Left lung (tissue), 10 donors: ENCODE data around the gene CPSF7. TPM values are rescaled to one million over a fixed set of nuclear protein-coding genes. Genes with fewer than 3 reads are reported as not detected.
A peak's percentile ranks its signal among the peaks of the same experiment; 100 is the strongest.

Experiments
- ATAC-seq: fragments of 200-7000 bp; cut with Tn5 transposase; one replicate; pipeline ENCODE4 v1.9.1; 2020; ENCODE audit warnings: moderate library complexity
- DNase-seq, 4 donors: peaks; one replicate each; pipeline ENCODE4 v3.0.0-alpha.2; 2013 to 2020
- H3K27ac ChIP-seq, 2 donors: fragments of 200-600 bp; sonication (generic) in 1 of 2; one replicate each; pipeline versions ENCODE4 v1.5.0 to v1.8.0; 2020 to 2021
- H3K27me3 ChIP-seq, 2 donors: fragments of 200-600 bp; sonication (generic) in 1 of 2; one replicate each; pipeline versions ENCODE4 v1.5.0 to v1.8.0; 2020 to 2021
- H3K36me3 ChIP-seq, 2 donors: fragments of 200-600 bp; sonication (generic) in 1 of 2; one replicate each; pipeline versions ENCODE4 v1.5.0 to v1.8.0; 2020 to 2021
- H3K4me1 ChIP-seq, 2 donors: fragments of 200-600 bp; one replicate each; pipeline ENCODE4 v1.8.0; 2021
- H3K4me3 ChIP-seq, 2 donors: fragments of 200-600 bp; sonication (generic) in 1 of 2; one replicate each; pipeline versions ENCODE4 v1.5.0 to v1.8.0; 2020 to 2021; ENCODE audit warnings: mild to moderate bottlenecking in 1 of 2
- H3K9me3 ChIP-seq, 2 donors: fragments of 200-600 bp; sonication (generic) in 1 of 2; one replicate each; pipeline versions ENCODE4 v1.5.0 to v1.8.0; 2020 to 2021
- intact Hi-C, 2 donors: fragments of 100-400 bp; cut with DNase I; formaldehyde crosslinking; loops; one replicate each; pipeline versions ENCODE4 v1.11.2 to v1.14.2; 2022
- polyA plus RNA-seq, 6 donors: library from polyadenylated mRNA; unstranded; fragments of 120-200 nt; gene quantifications; one replicate each; pipeline ENCODE4 v1.2.1, GENCODE V29; 2013; ENCODE audit not compliant: insufficient read length in 6 of 6
- total RNA-seq, 2 donors: library from RNA; stranded (reverse); fragmentation: NEBNext Ultra II Directional; extraction: Animal tissue kit (Norgen Biotek cat#: 25700); gene quantifications; one replicate each; pipeline ENCODE4 v1.2.1, GENCODE V29; 2021
- TF ChIP-seq, protein P1 (sequence below), 2 donors: fragments of 200-600 bp; sonication (generic) in 1 of 2; IDR thresholded peaks; one replicate each; pipeline versions ENCODE4 v1.5.0 to v1.8.0; 2021; ENCODE audit warnings: antibody characterized with exemption in 2 of 2
- donor health status: DM: no; HTN: yes; CAD: no.
- donor health status: DM: no; HTN: no; CAD: no.

The CPSF7 gene
- total and polyA plus RNA-seq, 8 donors, result 56.2 to 124 (median 112) TPM

DNA sequence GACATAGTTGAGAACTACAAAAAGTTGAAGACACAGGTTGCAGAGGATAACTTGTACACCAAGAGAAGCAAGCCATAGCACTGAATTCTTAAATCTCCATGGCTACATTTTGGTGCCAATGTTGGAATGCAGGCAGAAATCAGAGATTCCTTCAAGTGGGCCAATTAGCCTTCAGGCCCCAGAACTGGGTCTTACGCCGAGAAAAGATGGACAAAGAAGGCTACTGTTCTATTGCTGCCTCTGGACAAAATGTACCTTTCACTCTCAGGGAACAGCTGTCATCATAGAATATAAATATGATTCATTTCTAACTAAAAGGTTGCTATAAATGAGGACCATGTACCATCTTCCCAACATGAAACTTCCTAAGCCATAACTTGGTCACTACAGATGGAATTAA lies 23.7 kb downstream of the CPSF7 start:
- no peaks in the 10 kb centered on the region for H3K4me1 ChIP-seq
- peaks cover 4 to 96% of the 10 kb centered on the region in 2 donors for H3K36me3 ChIP-seq
- DNase-seq (no peak), ATAC-seq (no peak)
- no peaks in the 10 kb centered on the region for H3K9me3 ChIP-seq
- no peaks in the 10 kb centered on the region for H3K27me3 ChIP-seq
- TF ChIP-seq, protein P1, sequence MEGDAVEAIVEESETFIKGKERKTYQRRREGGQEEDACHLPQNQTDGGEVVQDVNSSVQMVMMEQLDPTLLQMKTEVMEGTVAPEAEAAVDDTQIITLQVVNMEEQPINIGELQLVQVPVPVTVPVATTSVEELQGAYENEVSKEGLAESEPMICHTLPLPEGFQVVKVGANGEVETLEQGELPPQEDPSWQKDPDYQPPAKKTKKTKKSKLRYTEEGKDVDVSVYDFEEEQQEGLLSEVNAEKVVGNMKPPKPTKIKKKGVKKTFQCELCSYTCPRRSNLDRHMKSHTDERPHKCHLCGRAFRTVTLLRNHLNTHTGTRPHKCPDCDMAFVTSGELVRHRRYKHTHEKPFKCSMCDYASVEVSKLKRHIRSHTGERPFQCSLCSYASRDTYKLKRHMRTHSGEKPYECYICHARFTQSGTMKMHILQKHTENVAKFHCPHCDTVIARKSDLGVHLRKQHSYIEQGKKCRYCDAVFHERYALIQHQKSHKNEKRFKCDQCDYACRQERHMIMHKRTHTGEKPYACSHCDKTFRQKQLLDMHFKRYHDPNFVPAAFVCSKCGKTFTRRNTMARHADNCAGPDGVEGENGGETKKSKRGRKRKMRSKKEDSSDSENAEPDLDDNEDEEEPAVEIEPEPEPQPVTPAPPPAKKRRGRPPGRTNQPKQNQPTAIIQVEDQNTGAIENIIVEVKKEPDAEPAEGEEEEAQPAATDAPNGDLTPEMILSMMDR (IDR thresholded peaks at IDR 0.05), result no peak
- H3K27ac ChIP-seq, result no peak overlapping the region
- intact Hi-C loops, result no loop called here
- no peak overlapping the region for H3K4me3 ChIP-seq

DNA sequence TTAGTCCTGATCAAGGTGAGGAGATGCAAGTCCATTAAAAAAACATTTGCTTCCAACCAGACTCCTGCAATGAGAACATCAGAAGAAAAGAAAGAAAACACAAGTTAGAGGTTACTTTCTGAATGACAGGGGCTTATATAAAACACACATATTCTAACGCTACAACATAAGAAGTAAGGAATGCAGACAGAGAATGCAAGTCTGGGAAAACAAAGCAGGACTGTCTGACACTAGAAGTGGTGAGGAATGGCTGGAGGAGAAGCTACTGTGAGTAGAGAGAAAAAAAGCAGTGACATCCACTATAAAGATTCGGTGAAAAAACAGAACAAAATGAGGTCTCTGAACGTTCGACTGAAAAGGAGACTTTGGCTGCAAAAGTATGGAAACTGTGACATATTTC lies 25.1 kb downstream of the CPSF7 start:
- no peak for ATAC-seq
- DNase-seq, result no peak
- Histone ChIP-seq H3K9me3 (no peaks in the 10 kb centered on the region), H3K4me1 (no peaks in the 10 kb centered on the region), H3K27me3 (no peaks in the 10 kb centered on the region), H3K27ac (no peak overlapping the region), H3K36me3 (peaks cover 4 to 92% of the 10 kb centered on the region in 2 donors), H3K4me3 (no peak overlapping the region)
- intact Hi-C loops, result no loop called here
- TF ChIP-seq, protein P1 (IDR thresholded peaks at IDR 0.05), result no peak

DNA sequence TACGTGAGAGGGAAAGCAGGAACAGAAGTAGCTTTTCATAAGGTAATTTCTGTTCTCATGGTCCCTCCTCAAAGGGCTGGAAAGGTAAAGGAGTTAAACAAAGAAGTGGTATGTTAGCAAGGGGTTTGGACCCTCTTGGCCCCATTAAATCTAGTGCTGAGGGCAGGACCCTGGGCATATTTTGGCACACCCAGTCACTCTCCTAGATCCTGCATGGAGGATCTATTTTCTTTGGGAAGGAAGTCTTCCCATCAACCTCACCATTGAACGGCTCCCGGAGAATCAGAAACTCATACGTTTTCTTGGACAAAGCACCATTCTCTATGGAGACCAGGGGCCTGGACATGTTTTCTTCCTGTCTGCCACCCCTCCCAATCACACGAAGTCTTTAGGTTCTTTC lies 25.7 kb downstream of the CPSF7 start:
- TF ChIP-seq, protein P1 (IDR thresholded peaks at IDR 0.05), result no peak
- no peak for ATAC-seq
- intact Hi-C loops, result no loop called here

DNA sequence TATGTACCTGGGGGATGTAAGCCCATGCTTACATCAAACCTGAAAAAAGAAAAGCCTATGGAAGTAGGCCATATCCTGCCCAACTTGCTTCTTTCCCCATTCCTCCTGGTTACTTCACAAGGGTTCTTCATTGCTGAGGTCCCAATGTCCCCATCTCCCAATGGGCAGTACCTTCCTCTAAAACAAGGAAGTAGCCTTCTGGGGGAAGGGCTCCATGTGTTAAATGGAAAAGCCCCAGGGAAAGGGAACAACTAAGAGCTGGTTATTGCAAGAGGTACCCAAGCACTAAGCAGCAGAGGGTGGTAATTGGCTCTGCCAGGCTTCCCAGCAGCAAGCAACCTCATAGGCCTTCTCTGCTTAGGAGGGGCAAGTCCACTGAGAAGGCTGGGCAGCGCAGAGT lies 26.1 kb downstream of the CPSF7 start:
- H3K36me3 ChIP-seq, result peaks cover 3 to 88% of the 10 kb centered on the region in 2 donors

More for the DNA sequence above, 25.7 kb downstream of the CPSF7 start:
- no peak for DNase-seq
- Histone ChIP-seq H3K27me3 (no peaks in the 10 kb centered on the region), H3K36me3 (peaks cover 4 to 88% of the 10 kb centered on the region in 2 donors), H3K4me3 (no peak overlapping the region), H3K27ac (no peak overlapping the region), H3K9me3 (no peaks in the 10 kb centered on the region), H3K4me1 (no peaks in the 10 kb centered on the region)

DNA sequence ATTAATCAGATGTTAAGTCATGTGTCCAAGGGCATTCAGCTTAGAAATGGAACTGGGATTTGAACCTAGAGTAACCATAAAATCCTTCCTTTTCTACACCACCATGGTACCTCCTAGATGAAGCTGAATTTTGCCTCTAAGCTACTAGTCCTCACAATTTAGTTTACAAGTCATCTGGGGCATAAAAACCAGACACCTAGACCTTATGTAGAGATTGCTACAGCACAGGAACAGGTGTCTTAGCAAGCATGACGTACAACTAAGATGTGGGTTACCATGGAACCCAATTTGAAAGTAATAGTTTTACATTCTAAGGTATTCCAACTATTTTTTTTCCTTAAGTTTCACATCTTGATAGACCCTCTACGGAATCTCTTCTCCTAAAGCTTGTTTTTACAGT lies 28.2 kb downstream of the CPSF7 start:
- H3K36me3 ChIP-seq, result peaks cover 0 to 88% of the 10 kb centered on the region in 2 donors

More for the DNA sequence above, 26.1 kb downstream of the CPSF7 start:
- Histone ChIP-seq H3K27me3 (no peaks in the 10 kb centered on the region), H3K4me1 (no peaks in the 10 kb centered on the region), H3K27ac (peak overlapping the region in 1 of 2 donors; percentile 4), H3K9me3 (no peaks in the 10 kb centered on the region), H3K4me3 (no peak overlapping the region)
- intact Hi-C loops, result no loop called here
- TF ChIP-seq, protein P1 (IDR thresholded peaks at IDR 0.05), result no peak
- DNase-seq, result no peak
- no peak for ATAC-seq

More for the DNA sequence above, 28.2 kb downstream of the CPSF7 start:
- ATAC-seq, result no peak
- DNase-seq, result no peak
- Histone ChIP-seq H3K27ac (no peak overlapping the region), H3K4me1 (no peaks in the 10 kb centered on the region), H3K27me3 (no peaks in the 10 kb centered on the region), H3K9me3 (no peaks in the 10 kb centered on the region), H3K4me3 (no peak overlapping the region)
- TF ChIP-seq, protein P1 (IDR thresholded peaks at IDR 0.05), result no peak
- intact Hi-C loops, result no loop called here
